Immature natural killer cell (primary cell): ENCODE measurements around the gene ADAP1. TPM values are rescaled to one million over a fixed set of nuclear protein-coding genes. Genes with fewer than 3 reads are reported as not detected.

Experiments
- DNase-seq, 3 donors: peaks; one replicate each; pipeline ENCODE4 v3.0.0; 2022; ENCODE audit warnings: mixed read lengths in 1 of 3
- H3K27ac Mint-ChIP-seq, 6 donors: one replicate each; pipeline ENCODE4 v1.8.0; 2020; ENCODE audit warnings: mixed read lengths in 6 of 6, mild to moderate bottlenecking in 5 of 6, inconsistent platforms in 4 of 6, moderate library complexity in 3 of 6
- H3K27me3 Mint-ChIP-seq, 3 donors: one replicate each; pipeline ENCODE4 v1.8.0; 2020 to 2021; ENCODE audit warnings: low read depth in 3 of 3, mild to moderate bottlenecking in 3 of 3, mixed read lengths in 3 of 3, moderate library complexity in 3 of 3, inconsistent platforms in 1 of 3
- H3K36me3 Mint-ChIP-seq, 3 donors: one replicate each; pipeline ENCODE4 v1.8.0; 2020; ENCODE audit warnings: mixed read lengths in 3 of 3, inconsistent platforms in 2 of 3, mild to moderate bottlenecking in 2 of 3
- H3K4me1 Mint-ChIP-seq, 2 donors: one replicate each; pipeline ENCODE4 v1.8.0; 2020; ENCODE audit warnings: inconsistent platforms in 2 of 2, mild to moderate bottlenecking in 2 of 2, mixed read lengths in 2 of 2, moderate library complexity in 1 of 2
- H3K4me3 Mint-ChIP-seq, 5 donors: one replicate each; pipeline ENCODE4 v1.8.0; 2020; ENCODE audit warnings: mild to moderate bottlenecking in 5 of 5, mixed read lengths in 5 of 5, inconsistent platforms in 3 of 5, moderate library complexity in 3 of 5
- H3K9me3 Mint-ChIP-seq, 6 donors: one replicate each; pipeline ENCODE4 v1.8.0; 2020; ENCODE audit warnings: mild to moderate bottlenecking in 6 of 6, mixed read lengths in 6 of 6, inconsistent platforms in 4 of 6, moderate library complexity in 3 of 6
- polyA plus RNA-seq, 3 donors: library from polyadenylated mRNA; unstranded; fragments of 300-500 nt; fragmentation: Illumina TruSeq; gene quantifications; one replicate each; pipeline ENCODE4 v1.2.3, GENCODE V29; 2021

The ADAP1 gene
- polyA plus RNA-seq, 3 donors from 2014 or later = 49.7 to 72.1 (median 55.1) TPM

- Mint-ChIP-seq H3K27ac (no peak overlapping the region), H3K4me1 (peaks cover 0 to 8% of the 10 kb centered on the region in 2 donors), H3K27me3 (peaks cover 10 to 21% (median 15%) of the 10 kb centered on the region in 3 donors), H3K36me3 (peaks cover 6 to 16% (median 13%) of the 10 kb centered on the region in 3 donors), H3K4me3 (no peak overlapping the region), H3K9me3 (no peaks in the 10 kb centered on the region)
- no peak for DNase-seq
These were observed 54.7 kb downstream of the ADAP1 start for GRCh38 chr7:899806-900205.

- H3K4me1 Mint-ChIP-seq = peaks cover 0 to 8% of the 10 kb centered on the region in 2 donors
- peaks cover 6 to 19% (median 16%) of the 10 kb centered on the region in 3 donors for H3K36me3 Mint-ChIP-seq
- H3K9me3 Mint-ChIP-seq = no peaks in the 10 kb centered on the region
- DNase-seq = no peak
- H3K4me3 Mint-ChIP-seq = no peak overlapping the region
- no peak overlapping the region for H3K27ac Mint-ChIP-seq
- peaks cover 10 to 24% (median 21%) of the 10 kb centered on the region in 3 donors for H3K27me3 Mint-ChIP-seq
These were observed 55.4 kb downstream of the ADAP1 start for GRCh38 chr7:898855-899681.

- Mint-ChIP-seq H3K36me3 (peaks cover 6 to 19% (median 16%) of the 10 kb centered on the region in 3 donors), H3K9me3 (no peaks in the 10 kb centered on the region), H3K4me1 (peaks cover 2 to 8% of the 10 kb centered on the region in 2 donors), H3K27me3 (peaks cover 10 to 27% (median 25%) of the 10 kb centered on the region in 3 donors), H3K4me3 (no peak overlapping the region), H3K27ac (no peak overlapping the region)
- DNase-seq = no peak
These were observed 56.0 kb downstream of the ADAP1 start for GRCh38 chr7:898460-898854.

GRCh38 chr7:897771-898376 is 56.6 kb downstream of the ADAP1 start:
- H3K27ac Mint-ChIP-seq = no peak overlapping the region
- no peak for DNase-seq
- H3K9me3 Mint-ChIP-seq = no peaks in the 10 kb centered on the region
- H3K4me1 Mint-ChIP-seq = peaks cover 3 to 7% of the 10 kb centered on the region in 2 donors
- H3K4me3 Mint-ChIP-seq = no peak overlapping the region
- peaks cover 10 to 29% (median 29%) of the 10 kb centered on the region in 3 donors for H3K27me3 Mint-ChIP-seq
- peaks cover 6 to 20% (median 14%) of the 10 kb centered on the region in 3 donors for H3K36me3 Mint-ChIP-seq

GRCh38 chr7:897086-897485 is 57.4 kb downstream of the ADAP1 start:
- peaks cover 0 to 8% of the 10 kb centered on the region in 2 donors for H3K4me1 Mint-ChIP-seq
- H3K27me3 Mint-ChIP-seq = peaks cover 9 to 36% (median 33%) of the 10 kb centered on the region in 3 donors
- DNase-seq = no peak
- no peak overlapping the region for H3K4me3 Mint-ChIP-seq
- peaks cover 0 to 2% (median 0%) of the 10 kb centered on the region in 6 donors for H3K9me3 Mint-ChIP-seq
- H3K36me3 Mint-ChIP-seq = peaks cover 12 to 22% (median 16%) of the 10 kb centered on the region in 3 donors
- peak overlapping the region in 1 of 6 donors; percentile 23 for H3K27ac Mint-ChIP-seq

GRCh38 chr7:896346-897075 is 58.0 kb downstream of the ADAP1 start:
- peak overlapping the region in 1 of 6 donors; percentile 81 for H3K27ac Mint-ChIP-seq
- H3K9me3 Mint-ChIP-seq = peaks cover 0 to 2% (median 0%) of the 10 kb centered on the region in 6 donors
- H3K36me3 Mint-ChIP-seq = peaks cover 12 to 22% (median 16%) of the 10 kb centered on the region in 3 donors

GRCh38 chr7:895451-896052 is 58.9 kb downstream of the ADAP1 start:
- H3K36me3 Mint-ChIP-seq = peaks cover 12 to 28% (median 18%) of the 10 kb centered on the region in 3 donors
- H3K27ac Mint-ChIP-seq = peak overlapping the region in 1 of 6 donors; percentile 12

More at GRCh38 chr7:896346-897075, 58.0 kb downstream of the ADAP1 start:
- Mint-ChIP-seq H3K4me3 (no peak overlapping the region), H3K27me3 (peaks cover 9 to 42% (median 33%) of the 10 kb centered on the region in 3 donors), H3K4me1 (peaks cover 0 to 8% of the 10 kb centered on the region in 2 donors)
- no peak for DNase-seq

GRCh38 chr7:894927-895450 is 59.5 kb downstream of the ADAP1 start:
- H3K27me3 Mint-ChIP-seq = peaks cover 7 to 55% (median 37%) of the 10 kb centered on the region in 3 donors
- H3K27ac Mint-ChIP-seq = peak overlapping the region in 2 of 6 donors; percentile 14 to 34
- no peak for DNase-seq
- peaks cover 0 to 2% (median 0%) of the 10 kb centered on the region in 6 donors for H3K9me3 Mint-ChIP-seq
- H3K4me1 Mint-ChIP-seq = peaks cover 0 to 8% of the 10 kb centered on the region in 2 donors
- peaks cover 12 to 29% (median 20%) of the 10 kb centered on the region in 3 donors for H3K36me3 Mint-ChIP-seq
- no peak overlapping the region for H3K4me3 Mint-ChIP-seq

More at GRCh38 chr7:895451-896052, 58.9 kb downstream of the ADAP1 start:
- H3K4me1 Mint-ChIP-seq = peaks cover 0 to 8% of the 10 kb centered on the region in 2 donors
- no peak overlapping the region for H3K4me3 Mint-ChIP-seq
- peaks cover 9 to 51% (median 34%) of the 10 kb centered on the region in 3 donors for H3K27me3 Mint-ChIP-seq
- H3K9me3 Mint-ChIP-seq = peaks cover 0 to 2% (median 0%) of the 10 kb centered on the region in 6 donors
- no peak for DNase-seq

- H3K36me3 Mint-ChIP-seq = peaks cover 12 to 29% (median 20%) of the 10 kb centered on the region in 3 donors
- no peak for DNase-seq
- peak overlapping the region in 1 of 5 donors; percentile 12 for H3K4me3 Mint-ChIP-seq
- H3K9me3 Mint-ChIP-seq = peaks cover 0 to 2% (median 0%) of the 10 kb centered on the region in 6 donors
- peaks cover 3 to 51% (median 37%) of the 10 kb centered on the region in 3 donors for H3K27me3 Mint-ChIP-seq
- peaks cover 0 to 8% of the 10 kb centered on the region in 2 donors for H3K4me1 Mint-ChIP-seq
- peak overlapping the region in 2 of 6 donors; percentile 30 to 34 for H3K27ac Mint-ChIP-seq
These were observed 60.2 kb downstream of the ADAP1 start for GRCh38 chr7:894164-894867.

GRCh38 chr7:893686-894085 is 60.8 kb downstream of the ADAP1 start:
- Mint-ChIP-seq H3K4me1 (peaks cover 0 to 9% of the 10 kb centered on the region in 2 donors), H3K27me3 (peaks cover 3 to 50% (median 37%) of the 10 kb centered on the region in 3 donors), H3K27ac (peak overlapping the region in 1 of 6 donors; percentile 34), H3K9me3 (peaks cover 0 to 2% (median 0%) of the 10 kb centered on the region in 6 donors), H3K36me3 (peaks cover 12 to 29% (median 20%) of the 10 kb centered on the region in 3 donors), H3K4me3 (no peak overlapping the region)
- DNase-seq = no peak

GRCh38 chr7:892648-893593 is 61.6 kb downstream of the ADAP1 start:
- H3K4me1 Mint-ChIP-seq = peaks cover 0 to 10% of the 10 kb centered on the region in 2 donors
- H3K27ac Mint-ChIP-seq = peak overlapping the region in 4 of 6 donors; percentile 23 to 57 (median 36)
- peaks cover 12 to 30% (median 20%) of the 10 kb centered on the region in 3 donors for H3K36me3 Mint-ChIP-seq
- DNase-seq = no peak
- no peak overlapping the region for H3K4me3 Mint-ChIP-seq
- peaks cover 8 to 51% (median 40%) of the 10 kb centered on the region in 3 donors for H3K27me3 Mint-ChIP-seq
- peaks cover 0 to 2% (median 0%) of the 10 kb centered on the region in 6 donors for H3K9me3 Mint-ChIP-seq
